Measurements from ENCODE around the gene NOL7.

The NOL7 gene

GRCh38 chr6:13600036-13600435, 15.1 kb upstream of the NOL7 start:
- no peak for DNase-seq

DNA sequence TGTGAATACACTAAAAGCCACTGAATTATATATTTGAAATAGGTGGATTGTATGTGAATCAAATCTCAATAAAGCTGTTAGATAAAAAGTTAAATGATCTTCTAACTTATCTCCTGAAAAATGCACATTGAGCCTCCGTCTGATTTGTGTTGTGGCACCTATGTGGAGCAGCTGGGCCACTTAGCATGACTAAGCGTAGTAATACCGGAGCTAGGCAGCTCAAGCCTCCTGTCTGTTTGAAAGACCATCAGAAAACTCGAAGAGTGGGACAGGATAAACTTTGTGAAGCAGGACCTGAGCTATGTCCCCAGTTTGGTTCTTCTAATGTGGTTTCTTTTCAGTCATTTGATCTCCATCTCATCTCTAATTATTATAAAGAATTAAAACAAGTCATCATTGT, 11.0 kb upstream of the NOL7 start:
- DNase-seq: no peak

GRCh38 chr6:13604546-13605416, 10.4 kb upstream of the NOL7 start:
- DNase-seq: no peak

DNA sequence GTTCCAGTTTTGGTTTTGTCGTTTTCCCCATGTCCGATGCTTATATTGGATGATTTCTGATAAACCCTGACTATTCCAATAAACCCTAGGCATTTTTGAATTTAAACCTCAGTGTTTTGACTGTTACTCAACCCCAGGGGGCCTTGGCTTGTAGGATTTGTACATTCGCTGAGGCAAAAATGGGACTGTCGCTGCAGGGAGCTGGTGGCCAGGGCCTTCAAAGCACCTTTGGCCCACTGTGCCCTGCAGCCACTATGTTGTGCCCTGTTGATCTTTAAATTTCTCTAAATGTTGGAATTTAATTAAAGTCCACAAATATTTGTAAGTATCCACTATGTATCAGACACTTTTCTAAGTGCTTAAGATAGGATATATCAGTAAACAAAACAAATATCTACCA, 9.5 kb upstream of the NOL7 start:
- DNase-seq: no peak

DNA sequence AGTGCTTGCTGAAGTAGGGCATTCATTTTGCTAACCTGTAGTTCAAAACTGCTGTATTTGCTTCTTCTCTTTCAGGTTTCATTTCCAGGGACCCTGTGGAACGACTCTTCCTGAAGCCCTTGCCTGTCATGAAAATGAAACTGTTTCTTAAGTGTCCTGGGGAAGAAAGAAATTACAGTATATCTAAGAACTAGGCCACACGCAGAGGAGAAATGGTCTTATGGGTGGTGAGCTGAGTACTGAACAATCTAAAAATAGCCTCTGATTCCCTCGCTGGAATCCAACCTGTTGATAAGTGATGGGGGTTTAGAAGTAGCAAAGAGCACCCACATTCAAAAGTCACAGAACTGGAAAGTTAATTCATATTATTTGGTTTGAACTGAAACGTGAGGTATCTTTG, 3.4 kb upstream of the NOL7 start:
- no peak for DNase-seq

DNA sequence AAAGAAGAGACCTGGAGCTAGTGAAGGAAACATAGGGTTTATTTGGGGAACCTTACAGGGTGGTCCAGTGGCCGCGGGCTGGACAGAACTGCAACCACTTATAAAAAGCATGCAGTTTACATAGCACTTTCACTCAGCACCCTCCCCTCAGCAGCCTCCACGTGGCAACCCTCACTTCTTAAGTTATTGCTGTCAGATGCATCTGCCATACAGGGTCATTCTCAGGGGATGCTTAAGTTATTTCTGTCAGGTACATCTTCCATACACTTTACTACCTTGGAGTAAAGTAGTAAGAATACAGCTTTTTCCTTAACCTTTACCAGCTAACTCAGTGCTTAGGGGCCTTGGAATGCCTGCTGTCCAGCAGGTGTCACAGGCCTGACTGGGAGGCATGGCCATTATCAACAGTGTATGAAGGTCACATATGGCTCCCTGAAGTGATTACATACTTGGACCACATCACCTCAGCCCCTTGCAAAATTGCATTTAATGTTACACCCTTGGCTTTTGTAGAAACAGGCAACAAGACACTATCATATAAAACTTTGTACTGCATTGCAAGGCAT, 2.0 kb upstream of the NOL7 start:
- DNase-seq: no peak

DNA sequence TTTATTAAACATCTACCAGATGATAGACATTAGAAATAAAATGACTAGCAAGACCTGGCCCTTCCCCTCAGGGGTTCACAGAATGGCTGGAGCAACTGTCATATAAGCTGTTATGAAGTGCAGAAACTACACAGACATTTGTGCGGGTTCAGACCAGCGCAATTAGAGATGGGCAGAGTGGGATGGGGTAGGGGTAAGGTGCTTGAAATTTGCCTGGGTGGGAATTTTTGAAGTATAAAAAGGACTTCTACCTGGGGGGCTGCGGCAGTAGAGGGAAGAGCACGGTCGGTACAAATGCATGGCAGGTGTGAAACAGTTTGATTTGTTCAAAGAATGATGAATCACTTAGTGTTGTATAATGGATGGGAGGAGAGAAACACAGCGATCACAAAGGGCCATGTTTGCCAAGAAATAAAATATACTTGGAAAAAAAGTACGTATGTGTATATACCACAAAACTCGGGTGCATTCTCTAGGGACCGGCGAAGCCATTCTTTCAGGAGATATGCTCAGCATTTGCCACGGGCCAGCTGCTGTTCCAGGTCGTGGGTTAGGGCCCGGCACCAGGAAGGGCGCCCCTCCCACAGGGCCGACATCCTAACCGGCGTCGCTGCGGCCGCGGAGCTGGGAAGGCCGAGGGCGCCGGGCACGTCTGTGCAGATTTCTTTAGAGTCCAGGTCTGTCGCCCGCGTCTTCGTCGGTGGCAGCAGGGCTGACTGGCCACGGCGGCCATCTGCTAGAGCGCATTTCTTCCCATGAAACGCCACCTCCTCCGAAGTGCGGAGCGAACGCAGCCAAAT, 809 bp upstream of the NOL7 start:
- DNase-seq: peak; percentile 13

GRCh38 chr6:13615792-13616120, 621 bp downstream of the NOL7 start:
- DNase-seq: no peak

GRCh38 chr6:13617066-13617465, 1.9 kb downstream of the NOL7 start:
- DNase-seq: no peak

GRCh38 chr6:13624871-13625288, 9.7 kb downstream of the NOL7 start:
- DNase-seq: no peak

DNA sequence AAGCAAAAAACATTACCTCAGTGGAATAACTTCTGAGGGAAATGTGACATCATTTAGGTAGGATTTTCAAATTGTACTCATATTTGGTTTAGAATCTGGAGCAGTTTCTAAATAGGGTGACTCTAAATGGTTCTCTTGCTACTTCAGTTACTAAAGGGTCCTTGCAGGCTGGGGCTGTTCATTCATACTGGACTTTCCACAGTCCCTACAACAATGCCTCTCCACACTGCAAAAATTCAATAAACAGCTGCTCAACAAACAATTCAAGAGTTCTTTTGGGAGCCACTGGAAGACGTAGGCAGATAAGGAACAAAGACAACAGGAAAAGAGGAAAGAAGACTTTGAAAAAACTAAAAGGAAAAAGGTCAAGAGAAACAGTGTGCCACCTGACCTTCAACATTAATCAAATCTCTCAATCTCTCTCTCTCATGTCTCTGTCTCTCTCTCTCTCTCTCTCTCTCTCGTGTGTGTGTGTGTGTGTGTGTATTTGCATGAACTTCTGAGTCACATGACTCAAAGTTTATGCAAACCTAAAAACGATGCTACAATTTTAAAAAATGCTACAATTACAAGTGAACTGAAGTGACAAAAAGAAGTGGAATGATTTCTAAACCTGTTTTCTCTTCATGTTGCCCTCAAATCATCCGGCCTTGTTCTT, 14.5 kb downstream of the NOL7 start:
- no peak for DNase-seq

- DNase-seq: no peak
Observed at GRCh38 chr6:13630499-13630898, 15.4 kb downstream of the NOL7 start.

GRCh38 chr6:13633343-13633742, 18.2 kb downstream of the NOL7 start:
- DNase-seq: no peak

DNA sequence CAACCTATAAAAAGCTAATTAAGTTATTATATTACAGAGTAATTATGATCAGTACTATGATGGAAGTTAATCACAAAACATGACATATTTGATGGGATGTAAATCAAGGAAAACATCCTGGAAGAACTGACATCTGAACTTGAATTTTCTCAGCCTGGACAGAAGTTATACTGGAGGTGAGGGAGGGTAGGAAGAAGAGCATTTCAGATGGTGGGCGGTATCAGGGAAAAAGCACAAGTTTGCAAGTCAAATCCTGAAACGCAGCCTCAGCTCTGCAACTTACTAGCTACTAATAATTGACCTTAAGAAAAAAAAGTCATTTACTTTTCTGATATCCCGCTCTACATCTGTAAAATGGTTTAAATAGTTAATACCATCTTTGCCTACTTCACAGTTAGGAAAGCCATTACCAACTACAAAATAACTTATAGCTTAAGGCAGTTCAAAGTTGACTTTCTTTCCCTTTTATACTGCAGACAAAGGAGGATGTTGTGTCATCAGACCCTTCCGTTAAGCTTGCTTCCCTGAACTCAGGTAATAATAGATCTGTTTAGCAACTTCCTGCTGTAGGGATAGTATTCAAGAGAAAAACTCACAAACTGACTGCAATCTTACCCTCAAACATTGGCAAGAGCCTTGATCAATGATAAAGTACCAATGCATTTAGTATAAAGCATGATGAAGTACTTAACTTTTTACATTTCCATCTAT, 21.0 kb downstream of the NOL7 start:
- no peak for DNase-seq

- DNase-seq: no peak
Observed at GRCh38 chr6:13638014-13638413, 22.9 kb downstream of the NOL7 start.

DNA sequence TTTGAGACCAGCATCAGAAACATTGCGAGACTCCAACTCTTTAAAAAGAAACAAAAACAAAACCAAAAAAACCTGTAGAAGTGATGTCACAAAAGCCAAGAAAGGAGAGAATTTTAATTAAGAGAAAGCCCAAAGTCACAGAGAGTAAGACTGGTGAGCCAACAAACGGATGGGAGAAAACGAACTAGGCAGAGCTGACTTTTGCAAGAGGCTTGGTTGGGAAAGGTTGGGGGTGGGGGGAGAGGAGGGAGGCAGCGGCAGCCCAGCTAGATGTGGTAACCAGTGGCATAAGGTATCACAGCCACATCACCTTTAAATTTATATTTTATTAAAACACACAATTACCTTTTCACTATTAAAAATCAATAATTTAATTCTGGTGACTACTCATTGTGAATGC, 23.5 kb downstream of the NOL7 start:
- no peak for DNase-seq

DNA sequence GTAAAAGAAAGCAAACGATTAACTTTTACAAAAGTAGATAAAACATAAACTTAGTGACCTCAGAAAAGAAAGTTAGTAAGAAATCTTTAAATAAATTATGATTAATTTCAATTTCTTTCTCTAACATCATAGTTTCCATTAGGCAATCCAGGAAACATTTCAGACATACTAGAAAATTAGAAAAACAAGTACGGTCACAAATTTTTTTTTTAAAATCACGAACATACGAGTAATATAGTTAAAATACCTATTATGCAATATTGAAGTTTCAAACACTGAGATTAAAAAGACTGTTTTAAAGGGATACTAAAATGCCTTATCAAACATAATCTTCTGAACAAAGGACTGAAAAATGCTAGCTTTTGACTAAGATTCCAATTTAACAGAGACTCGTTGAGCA, 26.2 kb downstream of the NOL7 start:
- no peak for DNase-seq

DNA sequence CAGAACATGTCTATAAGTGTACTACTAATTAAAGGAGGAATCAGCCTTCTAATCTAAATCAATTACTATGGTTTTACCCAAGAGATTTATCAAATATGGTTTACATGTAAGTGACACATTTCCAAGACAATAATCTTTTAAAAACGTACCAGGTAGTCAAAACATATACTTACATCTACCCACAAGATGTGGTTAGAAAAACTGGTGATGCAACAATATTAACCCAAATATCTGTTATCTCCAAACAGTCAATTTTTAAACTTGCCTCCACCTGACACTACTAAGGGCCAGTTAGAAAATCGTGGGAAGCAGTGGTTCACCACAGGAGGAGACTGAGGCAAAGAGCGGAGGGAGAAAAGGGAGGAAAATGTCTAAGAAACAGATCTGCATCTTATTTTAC, 28.0 kb downstream of the NOL7 start:
- no peak for DNase-seq

DNA sequence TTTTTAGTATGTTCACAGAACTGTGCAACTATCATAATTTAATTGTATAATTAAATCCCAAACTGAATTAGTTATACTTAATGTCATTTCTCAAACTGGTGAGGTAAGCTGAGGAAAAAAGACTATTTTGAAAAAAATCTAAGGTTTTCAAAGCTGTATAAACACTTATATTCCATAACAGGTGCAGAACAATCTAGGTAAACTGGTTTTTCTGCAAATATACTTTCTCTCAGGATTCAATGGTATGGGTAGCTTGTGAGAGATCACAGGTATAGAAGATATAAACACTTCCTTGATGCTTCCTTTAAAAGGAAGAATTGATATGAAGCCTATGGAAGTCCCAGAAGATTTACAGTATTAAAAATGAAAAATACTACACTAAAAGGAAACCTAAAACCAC, 33.7 kb downstream of the NOL7 start:
- no peak for DNase-seq

DNA sequence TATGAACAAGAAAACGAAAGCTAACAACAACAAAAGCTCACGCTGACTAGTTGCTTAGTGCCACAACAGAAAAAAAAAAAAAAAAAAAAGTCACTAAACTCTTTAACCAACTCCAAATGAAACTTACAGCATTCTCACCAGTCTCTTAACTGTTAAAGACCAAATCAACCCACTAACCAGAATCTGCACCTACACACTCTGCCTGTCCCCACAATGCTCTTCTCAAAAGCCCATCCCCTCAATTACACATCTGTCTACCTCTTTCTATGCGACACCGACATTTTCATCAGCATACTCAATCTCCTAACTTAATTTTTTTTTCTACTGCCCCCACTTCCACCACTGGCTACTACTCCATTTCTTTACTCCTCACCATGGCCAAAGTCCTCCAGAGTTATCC, 34.3 kb downstream of the NOL7 start:
- no peak for DNase-seq

DNA sequence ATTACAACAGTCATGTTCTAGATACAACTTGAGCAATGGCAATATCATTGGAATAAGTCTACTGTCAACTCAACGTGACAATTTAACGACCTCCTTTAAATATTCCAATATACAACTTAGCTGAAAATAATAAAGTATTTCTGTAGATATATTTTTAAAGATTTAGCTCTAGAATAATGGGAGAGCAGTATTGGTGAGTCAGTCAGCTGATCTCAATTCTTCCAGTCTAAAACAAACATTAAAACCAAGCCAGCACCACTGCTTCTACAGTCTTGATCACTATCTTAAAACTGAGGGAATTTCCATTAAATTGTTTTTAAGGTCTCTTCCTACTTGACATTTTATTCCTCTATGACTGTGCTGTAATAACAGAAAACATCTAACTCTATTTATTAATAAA, 38.2 kb downstream of the NOL7 start:
- no peak for DNase-seq

- DNase-seq: no peak
Observed at GRCh38 chr6:13654496-13654895, 39.4 kb downstream of the NOL7 start.

- DNase-seq: no peak
Observed at GRCh38 chr6:13655700-13656099, 40.6 kb downstream of the NOL7 start.
